ENCODE results near the gene DNAJB11.
"Not testable (repeated sequence)": the region's sequence is repeated elsewhere in the genome, so short reads cannot be mapped to it uniquely, and the experiment has no call there.

DNAJB11 gene

GRCh38 chr3:186570096-186570940 lies at the start of gene DNAJB11:
DNAJB11 (plus strand) TSS chr3:186570720; CDS start chr3:186570898, 178 bp downstream.
- DNase-seq (ENCODE audit: low read depth in 2 of 2): peak; percentile 100

- DNase-seq (ENCODE audit: low read depth in 2 of 2): no peak
These were observed 49.3 kb upstream of the DNAJB11 start for GRCh38 chr3:186520957-186521842.

- DNase-seq (ENCODE audit: low read depth in 2 of 2): no peak
These were observed 47.5 kb upstream of the DNAJB11 start for GRCh38 chr3:186523022-186523421.

GRCh38 chr3:186523434-186523833 lies 47.1 kb upstream of the DNAJB11 start:
- no peak for DNase-seq (ENCODE audit: low read depth in 2 of 2)

GRCh38 chr3:186524616-186525015 lies 45.9 kb upstream of the DNAJB11 start:
- no peak for DNase-seq (ENCODE audit: low read depth in 2 of 2)

- DNase-seq (ENCODE audit: low read depth in 2 of 2): no peak
These were observed 44.9 kb upstream of the DNAJB11 start for GRCh38 chr3:186525369-186526255.

GRCh38 chr3:186526256-186526606 lies 44.3 kb upstream of the DNAJB11 start:
- DNase-seq (ENCODE audit: low read depth in 2 of 2): no peak

- no peak for DNase-seq (ENCODE audit: low read depth in 2 of 2)
These were observed 41.1 kb upstream of the DNAJB11 start for GRCh38 chr3:186529201-186529999.

GRCh38 chr3:186530415-186530814 lies 40.1 kb upstream of the DNAJB11 start:
- no peak for DNase-seq (ENCODE audit: low read depth in 2 of 2)

- not testable (repeated sequence) for DNase-seq (ENCODE audit: low read depth in 2 of 2)
These were observed 38.8 kb upstream of the DNAJB11 start for GRCh38 chr3:186531694-186532093.

- DNase-seq (ENCODE audit: low read depth in 2 of 2): no peak
These were observed 37.9 kb upstream of the DNAJB11 start for GRCh38 chr3:186532598-186533072.

- DNase-seq (ENCODE audit: low read depth in 2 of 2): no peak
These were observed 36.3 kb upstream of the DNAJB11 start for GRCh38 chr3:186534113-186534669.

GRCh38 chr3:186536883-186537844 lies 33.4 kb upstream of the DNAJB11 start:
- no peak for DNase-seq (ENCODE audit: low read depth in 2 of 2)

GRCh38 chr3:186538779-186539178 lies 31.7 kb upstream of the DNAJB11 start:
- DNase-seq (ENCODE audit: low read depth in 2 of 2): no peak

GRCh38 chr3:186540221-186540834 lies 30.2 kb upstream of the DNAJB11 start:
- DNase-seq (ENCODE audit: low read depth in 2 of 2): peak; percentile 51 to 55

GRCh38 chr3:186540835-186541226 lies 29.7 kb upstream of the DNAJB11 start:
- peak in 1 of 2 experiments; percentile 4 for DNase-seq (ENCODE audit: low read depth in 2 of 2)

- no peak for DNase-seq (ENCODE audit: low read depth in 2 of 2)
These were observed 26.2 kb upstream of the DNAJB11 start, which contains the start of gene CRYGS for GRCh38 chr3:186544281-186544680. CRYGS (minus strand) TSS chr3:186544380; CDS start chr3:186544326, 54 bp downstream.

- DNase-seq (ENCODE audit: low read depth in 2 of 2): no peak
These were observed 21.0 kb upstream of the DNAJB11 start for GRCh38 chr3:186549497-186549896.

GRCh38 chr3:186551387-186551786 lies 19.1 kb upstream of the DNAJB11 start:
- no peak for DNase-seq (ENCODE audit: low read depth in 2 of 2)

Measured in fibroblast of skin of left quadriceps (primary cell).